HTERT RPE-1 (cell line): ENCODE results near the gene PLA2G12A.

Experiments used
- in situ Hi-C: fragments of 300-500 bp; cut with MboI; formaldehyde crosslinking; loops from 4 replicates; pipeline ENCODE4 v1.14.3; 2020; ENCODE audit warnings: low sequenced_read_pairs

Gene PLA2G12A

DNA sequence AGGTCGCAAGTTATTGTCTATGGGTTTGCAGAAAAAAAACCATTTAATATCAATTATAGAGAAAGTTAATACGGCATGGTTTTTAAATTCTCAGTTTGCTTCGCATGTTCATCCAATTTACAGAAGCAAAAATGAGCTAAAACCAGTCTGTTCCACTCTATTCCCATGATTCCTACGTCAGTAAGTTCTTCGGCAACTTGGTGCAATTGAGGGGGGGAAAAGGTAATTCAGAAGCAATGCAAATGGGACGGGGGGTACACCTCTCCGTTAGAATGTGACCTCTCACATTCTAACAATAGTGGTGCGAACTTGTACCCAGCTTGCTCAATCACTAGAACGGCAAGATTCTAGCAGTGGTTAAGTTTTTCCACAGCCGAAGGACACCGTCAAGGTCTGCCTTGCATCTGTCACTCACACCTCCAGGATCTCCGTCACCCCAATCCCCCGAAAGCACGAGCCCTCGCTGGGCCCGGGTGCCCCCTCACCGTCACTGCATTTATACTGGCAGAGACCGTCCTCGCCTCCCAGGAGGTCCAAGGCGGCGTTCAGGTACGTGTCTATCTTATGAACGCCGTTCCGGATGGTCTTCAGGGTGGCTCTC, 653 bp downstream of the PLA2G12A start:
- in situ Hi-C loops: no loop called here

DNA sequence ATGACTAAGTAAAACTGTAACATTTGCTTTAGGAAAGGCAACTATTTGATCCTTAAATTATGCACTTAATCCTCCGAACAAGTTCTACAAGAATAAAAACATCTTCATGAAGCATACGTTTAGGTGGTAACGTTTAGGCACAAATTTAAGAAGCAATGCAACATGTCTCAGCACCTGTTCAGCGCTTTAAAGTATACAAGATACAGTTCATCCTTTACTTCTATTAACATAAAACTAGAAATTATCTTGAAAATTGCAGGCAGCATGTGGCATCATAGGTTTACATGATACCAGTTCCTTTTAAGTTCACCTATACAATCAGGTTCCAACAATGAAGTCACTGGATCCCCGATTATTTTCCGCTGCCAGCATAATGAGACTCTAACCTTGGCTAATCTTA, 1.5 kb downstream of the PLA2G12A start:
- in situ Hi-C loops: no loop called here

DNA sequence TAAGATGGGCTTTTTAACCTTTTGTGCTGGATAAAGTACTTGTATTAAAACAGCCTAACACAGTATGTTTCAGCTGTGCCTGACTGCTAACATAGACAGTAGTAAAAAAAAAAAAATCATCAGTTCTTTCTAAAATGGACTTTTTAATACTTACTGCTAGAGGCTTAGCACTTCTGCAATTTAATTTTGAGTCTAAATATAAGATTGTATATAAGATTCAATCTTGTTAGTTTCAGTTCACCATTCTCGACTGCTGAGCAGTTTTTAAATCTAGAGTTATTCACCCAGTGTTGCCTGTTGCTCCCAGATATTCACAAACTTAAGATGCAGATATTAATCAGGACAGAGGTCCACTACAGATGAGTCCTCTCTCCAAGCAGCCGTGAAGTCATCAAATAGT, 6.8 kb downstream of the PLA2G12A start:
- in situ Hi-C loops: no loop called here

DNA sequence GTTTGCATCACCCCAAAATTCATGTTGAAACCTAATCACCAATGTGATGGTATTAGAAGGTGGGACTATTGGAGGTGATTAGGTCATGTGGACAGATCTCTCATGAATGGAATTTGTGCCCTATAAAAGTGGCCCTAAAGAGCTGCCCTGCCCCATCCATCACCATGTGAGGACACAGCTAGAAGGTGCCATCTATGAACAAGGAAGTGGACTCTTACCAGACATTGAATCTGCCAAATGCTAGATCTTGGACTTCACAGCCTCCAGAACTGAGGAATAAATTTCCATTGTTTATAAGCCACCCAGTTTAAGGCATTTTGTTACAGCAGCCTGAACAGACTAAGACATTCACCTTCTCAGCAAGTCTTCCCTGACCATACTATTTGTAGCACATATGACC, 7.5 kb downstream of the PLA2G12A start:
- in situ Hi-C loops: no loop called here

DNA sequence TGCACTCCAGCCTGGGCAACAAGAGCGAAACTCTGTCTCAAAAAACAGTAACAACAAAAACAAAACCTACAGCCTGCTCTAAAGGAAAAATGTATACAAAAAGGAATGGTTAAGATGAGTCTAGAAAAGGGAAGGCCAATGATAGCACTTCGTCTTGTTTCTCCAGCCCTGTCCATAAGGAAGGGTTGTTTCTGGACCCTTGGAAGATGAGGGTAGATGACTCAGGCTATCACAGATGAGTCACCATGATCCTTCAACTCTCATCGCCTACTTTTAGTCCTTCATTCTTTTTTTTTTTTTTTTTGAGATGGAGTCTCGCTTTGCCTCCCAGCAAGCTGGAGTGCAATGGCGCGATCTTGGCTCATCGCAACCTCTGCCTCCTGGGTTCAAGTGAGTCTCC, 8.8 kb downstream of the PLA2G12A start:
- in situ Hi-C loops: no loop called here

DNA sequence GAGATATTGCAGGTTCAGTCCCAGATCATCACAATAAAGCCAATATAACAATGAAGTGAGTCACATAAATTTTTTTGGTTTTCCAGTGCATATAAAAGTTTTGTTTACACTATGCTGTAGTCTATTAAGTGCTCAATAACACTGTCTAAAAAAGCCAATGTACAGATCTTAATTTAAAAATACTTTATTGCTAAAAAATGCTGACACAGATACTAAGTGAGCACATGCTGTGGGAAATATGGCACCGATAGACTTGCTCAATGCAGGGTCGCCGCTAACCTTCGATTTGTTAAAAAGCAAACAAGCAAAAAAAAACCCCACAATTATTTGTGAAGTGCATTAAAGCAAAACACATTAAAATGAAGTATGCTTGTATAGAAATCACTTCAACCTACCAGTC, 10.3 kb downstream of the PLA2G12A start:
- in situ Hi-C loops: no loop called here

DNA sequence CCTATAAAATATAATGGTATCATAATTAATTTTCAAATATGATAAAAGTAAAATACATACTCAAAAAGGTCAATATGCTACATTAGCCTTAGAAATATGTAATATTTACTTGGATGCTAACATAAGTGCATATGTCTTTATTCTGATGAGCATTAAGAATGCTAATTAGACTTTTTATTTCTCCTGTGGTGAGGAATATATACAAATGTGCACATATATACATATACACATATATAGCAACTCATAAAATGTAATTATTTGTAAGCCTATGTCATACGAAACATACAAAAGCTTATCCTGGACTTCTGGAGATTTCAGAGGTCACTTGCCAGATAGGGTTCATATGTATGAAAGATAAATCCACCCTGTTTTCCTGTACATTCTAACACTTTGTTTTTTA, 11.1 kb downstream of the PLA2G12A start:
- in situ Hi-C loops: no loop called here

DNA sequence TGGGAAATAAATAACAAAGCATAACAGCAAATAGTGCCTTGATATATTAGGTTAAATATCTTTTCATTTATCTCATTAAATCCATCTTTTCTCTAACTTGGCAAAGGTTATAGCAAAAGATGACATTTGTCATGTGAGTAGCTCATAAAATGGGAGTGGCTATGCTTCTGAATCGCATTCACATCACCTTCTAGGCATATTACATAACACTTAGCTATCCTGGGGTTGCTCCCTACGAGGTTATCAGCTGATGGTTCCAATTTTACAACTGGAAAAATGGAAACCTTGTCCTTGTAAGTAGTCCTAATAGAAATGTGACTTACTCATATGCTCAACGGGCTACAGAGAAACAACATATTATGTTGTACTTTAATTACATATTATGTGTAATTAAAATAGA, 16.4 kb downstream of the PLA2G12A start:
- in situ Hi-C loops: no loop called here

DNA sequence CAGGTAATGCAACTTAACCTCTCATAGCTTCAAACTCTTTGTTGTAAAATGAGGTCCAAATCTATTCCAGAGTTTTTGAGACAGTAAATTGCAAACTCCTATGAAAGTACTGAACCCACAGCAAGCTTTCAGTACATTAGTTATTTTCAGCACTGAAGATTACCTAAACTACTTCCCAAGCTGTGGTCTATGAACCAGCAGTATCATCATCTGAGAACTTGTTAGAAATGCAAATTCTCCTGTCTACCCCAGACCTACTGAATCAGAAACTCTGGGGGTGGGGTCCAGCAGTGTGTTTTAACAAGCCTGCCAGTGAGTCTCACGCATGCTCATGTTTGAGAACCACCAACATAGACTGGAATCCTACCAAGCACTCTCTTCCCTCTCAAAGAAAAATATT, 20.9 kb downstream of the PLA2G12A start:
- in situ Hi-C loops: no loop called here

DNA sequence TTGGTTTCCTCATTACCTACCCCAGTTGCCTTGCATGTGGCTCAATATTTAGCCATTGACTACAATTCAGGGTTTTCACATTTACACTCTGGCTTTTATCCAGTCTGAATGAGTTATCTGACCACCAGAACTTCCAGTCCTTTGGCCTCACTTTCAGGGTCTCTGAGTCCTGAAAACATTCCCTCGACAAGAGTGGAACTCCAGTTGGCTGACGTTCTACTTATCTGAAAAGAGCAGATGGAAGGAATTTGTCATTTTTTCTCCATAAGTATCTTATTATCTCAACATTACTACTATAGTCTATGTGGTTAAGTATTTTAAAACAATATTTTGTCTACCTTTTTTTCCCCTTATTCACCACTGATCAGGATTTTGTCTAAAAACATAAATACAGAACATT, 21.4 kb downstream of the PLA2G12A start:
- in situ Hi-C loops: no loop called here

DNA sequence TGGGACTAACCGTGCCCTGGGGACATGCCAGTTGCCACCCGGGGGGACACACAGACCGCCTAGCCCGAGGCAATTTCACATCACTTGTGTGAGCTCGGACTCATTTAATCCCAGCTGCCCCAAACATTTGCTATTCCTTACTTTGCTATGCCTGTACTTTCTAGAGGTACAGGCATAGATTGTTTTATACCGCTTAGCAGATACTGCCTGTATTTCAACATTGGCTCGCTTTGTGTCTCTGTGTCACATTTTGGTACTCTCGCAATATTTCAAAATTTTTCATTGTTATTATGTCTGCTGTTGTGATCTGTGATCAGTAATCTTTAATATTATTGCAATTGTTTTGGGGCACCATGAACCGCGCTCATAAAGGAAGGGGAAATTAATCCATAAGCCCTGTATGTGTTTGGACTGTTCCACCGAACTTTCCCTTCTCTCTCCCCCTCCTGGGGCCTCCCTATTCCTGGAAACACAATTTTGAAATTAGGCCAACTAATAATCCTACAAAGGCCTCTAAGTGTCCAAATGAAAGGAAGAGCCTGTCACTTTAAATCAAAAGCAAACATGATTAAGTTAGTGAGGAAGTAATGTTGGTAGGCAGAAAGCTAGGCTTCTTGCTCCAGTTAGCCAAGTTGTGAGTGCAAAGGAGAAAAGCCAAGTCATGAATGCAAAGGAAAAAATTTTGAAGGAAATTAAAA, 26.1 kb downstream of the PLA2G12A start:
- in situ Hi-C loops: no loop called here

DNA sequence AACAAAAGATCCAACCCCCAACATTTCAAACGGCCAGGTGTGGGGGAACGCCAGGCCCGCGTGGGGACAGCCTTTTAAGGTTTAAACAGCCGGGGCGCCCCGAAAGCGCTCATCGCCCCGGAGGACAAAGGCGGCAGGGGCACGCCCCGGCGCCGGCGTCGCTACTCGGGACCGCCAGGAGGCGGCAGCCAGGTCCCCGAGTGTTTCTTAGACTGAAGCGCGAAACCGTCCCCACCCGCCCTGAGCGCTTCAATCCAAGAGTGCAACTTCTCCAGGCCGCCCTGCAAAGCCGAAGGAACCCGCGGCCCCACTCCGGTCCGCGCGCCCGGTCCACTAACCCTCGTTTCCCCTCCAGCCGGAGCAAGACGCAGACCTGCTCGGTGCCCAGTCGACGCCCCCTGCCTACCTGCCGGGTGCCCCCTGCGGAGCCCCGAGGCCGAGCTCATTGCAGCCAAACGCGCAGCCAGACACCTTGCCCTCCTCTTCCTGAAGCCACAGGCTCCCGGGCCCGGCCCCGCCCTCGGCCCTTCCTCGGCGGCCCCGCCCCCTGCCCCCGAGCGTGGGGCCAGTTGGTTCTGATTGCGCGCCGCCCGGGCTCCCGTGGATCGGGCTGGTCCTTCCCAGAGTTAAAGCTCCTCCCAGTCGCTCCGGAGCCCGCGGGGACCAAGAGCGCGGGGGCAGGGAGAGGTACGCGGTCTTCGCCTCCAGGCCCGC, 26.8 kb downstream of the PLA2G12A start, which contains the start of gene CASP6:
TSS of gene CASP6 (minus strand) at position 496 of the 714 bp plus-strand sequence. CDS start at position 446, 50 bp downstream.
- in situ Hi-C loops: no loop called here

DNA sequence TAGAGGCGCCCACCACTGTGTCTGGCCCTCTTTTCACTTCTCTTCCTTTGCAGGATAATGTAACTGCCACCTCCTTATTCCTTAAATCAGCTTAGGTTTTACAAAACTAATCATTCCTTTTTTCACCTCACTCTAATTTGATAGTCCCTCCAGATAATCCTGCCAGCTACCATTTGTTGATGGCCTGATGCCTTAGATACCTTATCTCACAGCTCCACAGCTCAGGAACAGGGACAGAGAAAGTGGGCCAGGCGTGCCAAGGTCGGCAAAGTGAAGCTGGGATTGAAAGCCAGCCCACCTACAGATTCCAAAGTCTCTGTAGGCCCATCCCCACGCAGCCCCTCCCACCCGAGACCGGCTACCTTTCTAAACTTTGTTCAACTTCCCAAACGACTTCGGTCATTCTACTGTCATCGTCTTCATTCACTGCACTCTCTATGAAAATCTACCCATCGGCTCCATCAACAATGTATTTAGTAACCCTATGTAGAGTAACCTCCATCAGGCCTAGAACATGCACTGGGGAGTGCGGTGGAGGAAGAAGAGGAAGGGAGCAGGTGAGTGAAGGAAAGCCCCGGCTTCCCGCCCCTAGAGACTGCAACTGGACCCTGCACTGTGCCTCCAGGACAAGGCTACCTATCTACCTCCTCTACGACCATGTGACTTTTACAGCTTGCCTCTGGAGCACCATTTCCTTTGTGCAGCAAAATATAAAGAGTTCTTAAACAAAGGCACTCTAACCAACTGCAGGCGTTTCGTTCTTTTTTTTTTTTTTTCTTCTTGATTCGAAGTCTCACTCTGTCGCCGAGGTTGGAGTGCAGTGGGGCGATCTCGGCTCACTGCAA, 28.1 kb downstream of the PLA2G12A start:
- in situ Hi-C loops: no loop called here

DNA sequence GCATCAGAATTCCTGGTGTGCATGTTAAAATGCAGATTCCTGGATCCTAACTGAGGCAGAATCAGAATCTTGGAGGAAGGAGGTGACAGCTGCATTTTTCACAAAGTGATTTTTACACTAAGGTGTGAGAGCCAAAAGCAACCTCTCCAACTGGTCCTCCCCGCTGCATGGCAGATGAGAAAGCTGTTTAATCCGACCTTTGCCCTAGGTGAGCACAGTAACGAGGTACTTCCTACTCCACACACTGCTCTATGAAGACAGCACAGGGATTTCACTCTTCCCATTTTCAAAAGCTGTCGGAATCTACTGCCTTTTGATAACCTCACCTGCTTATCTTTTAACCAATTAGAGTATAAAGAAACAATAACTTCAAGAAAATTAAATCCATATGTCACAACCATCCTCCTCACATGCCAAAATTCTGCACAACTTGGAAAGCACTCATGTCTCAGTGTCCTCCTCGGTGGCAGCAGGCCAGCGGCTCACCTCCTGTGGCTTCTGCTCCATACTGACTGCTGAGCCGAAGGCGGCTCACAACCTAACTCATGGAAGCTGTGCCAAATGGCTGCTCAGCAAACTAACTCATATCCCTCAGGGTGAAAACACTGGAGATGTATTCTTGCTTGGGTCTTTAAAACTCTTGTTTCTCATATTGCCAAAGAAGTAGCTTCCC, 30.2 kb downstream of the PLA2G12A start:
- in situ Hi-C loops: no loop called here

DNA sequence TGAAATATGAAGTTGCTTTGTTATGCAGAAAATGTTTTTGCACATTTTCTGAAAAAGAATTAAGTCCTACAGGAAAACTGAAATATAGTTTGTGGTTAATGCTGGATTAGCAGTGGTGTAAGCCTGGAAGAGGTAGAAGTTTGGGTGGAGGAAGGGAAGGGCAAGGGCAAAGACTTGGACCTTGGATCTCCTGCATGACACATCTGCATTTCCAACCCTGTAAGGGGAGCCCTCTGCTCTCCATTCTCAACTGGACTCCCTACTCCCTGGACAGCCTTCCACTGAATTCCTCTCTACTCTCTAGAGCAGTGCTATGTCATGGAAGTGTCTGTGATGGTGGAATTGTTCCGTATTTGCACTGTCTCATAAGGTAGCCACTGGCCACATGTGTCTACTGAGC, 31.2 kb downstream of the PLA2G12A start:
- in situ Hi-C loops: no loop called here

DNA sequence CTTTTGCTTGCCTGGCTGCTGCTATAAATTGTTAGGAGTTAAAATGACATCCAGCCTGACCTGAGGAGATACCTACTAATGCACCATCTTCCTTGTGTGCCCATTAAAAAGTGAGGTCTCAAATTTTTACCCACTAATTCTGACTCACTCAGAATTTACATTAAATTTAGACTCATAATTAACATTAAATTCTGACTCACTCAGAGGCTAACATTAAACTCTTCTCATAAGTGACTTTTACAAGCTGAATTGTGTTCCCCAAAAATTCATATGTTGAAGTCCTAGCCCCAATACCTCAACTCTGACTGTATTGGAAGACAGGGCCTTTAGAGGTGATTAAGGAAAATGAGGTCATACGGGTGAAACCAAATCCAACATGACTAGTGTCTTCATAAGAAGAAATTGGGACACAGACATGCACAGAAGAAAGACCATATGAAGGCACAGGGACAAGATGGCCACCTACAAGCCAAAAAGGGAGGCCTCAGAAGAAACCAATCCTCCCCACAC, 38.4 kb downstream of the PLA2G12A start:
- in situ Hi-C loops: no loop called here

DNA sequence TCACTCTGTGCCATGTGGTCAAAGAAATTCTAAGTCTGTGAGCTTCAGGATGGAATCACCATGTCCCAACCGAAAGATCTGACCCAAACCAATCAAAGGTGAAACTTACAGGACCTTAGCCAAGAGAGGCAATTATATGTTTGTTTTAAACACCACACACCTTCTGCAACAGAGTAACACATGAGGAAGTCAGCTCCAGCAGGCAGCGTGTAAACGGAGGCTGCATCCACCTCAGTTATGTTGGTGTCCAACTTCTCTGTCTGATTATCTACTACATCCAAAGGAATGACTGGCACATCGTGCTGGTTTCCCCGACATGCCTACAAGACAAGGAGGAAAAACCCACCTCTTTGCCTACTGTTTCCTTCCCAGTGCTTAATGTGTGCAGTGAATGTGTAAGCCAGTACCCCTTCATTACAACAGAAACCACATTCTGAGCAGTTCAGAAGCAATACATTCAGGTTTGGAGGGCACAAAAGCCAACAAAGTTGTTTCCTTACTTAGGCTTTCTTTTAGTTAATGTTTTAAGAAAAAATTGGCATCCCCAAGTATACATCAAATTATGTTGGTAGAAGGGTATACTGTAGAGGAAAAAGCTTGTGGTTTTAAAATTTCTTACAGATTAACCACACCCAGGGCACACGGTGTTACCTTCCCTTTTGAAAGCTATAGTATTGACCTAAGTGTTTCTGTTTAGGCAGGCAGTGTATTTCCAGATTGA, 39.0 kb downstream of the PLA2G12A start:
- in situ Hi-C loops: no loop called here

DNA sequence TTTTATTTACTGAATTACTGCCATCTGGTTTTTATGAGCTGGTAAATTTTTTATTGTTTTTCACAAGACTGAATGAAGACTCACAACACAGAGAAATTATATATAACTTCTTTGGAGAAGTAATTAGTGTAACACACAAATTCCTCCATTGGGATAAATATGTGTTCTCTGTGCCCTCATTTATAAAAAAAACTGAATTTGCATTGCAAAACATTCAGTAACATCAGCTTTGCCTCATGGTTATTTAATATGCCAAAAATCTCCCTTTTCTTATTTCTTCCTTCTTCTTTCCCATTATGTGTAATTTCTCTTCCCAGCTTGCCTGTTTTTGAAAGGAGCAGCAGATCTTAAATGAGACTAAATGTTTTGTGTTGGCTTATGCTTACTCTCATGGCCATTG, 45.1 kb downstream of the PLA2G12A start:
- in situ Hi-C loops: no loop called here

DNA sequence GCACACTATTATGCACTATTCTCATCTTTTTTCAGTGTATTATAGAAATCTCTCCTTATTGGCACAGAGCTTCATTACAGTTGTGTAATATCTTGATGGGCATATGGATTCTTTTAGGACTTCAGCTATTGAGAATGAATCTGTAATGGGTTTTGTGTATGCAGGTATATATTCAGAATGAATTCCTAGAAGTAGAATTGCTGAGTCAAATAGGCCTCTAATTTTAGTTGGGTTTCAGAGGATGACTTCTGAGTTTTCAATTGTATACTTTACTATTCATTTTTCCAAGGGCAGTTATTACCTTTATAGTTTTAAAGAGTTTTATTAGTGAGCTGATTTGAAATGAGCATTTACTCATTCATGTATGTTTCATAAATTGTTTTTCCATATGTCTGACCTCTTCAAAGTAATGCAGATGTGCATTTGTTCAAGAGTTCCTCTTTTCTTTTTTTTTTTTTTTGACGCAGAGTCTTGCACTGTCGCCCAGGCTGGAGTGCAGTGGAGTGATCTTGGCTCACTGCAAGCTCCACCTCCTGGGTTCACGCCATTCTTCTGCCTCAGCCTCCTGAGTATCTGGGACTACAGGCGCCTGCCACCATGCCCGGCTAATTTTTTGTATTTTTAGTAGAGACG, 46.1 kb downstream of the PLA2G12A start:
- in situ Hi-C loops: no loop called here
